ENCODE results near the gene LGALS9. TPM values are rescaled to one million over a fixed set of nuclear protein-coding genes. Genes with fewer than 3 reads are reported as not detected.

LGALS9 gene
- polyA plus RNA-seq, 1 of the 3 experiments (the other 2 are of a cell fraction): 0.21 TPM

DNA sequence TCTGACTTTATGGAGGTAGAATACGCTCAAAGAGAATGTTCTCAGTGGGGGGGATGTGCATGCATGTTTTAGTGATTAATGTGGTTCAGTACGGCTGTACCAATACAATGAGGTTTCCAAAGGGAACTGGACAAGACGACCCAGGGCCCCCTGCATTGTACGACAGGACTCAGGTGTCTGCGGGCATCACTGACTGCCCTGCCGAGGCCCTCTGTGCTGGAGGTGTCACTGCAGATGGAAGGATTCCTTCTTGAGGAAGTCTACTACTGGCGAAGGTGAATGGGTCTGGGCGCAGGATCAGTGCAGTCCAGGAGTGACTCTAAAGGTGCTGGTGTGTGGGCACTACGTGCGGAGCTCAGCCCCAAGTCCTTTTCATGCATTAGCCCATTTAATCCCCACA, 3.5 kb upstream of the LGALS9 start:
- Histone ChIP-seq H3K27me3 (ENCODE audit: insufficient read depth) (no peaks in the 10 kb centered on the region), H3K36me3 (replicated peaks in 1 of 2; ENCODE audit: control insufficient read depth in 1 of 2, insufficient read depth in 2 of 2, low read length in 1 of 2) (peaks cover 3 to 21% of the 10 kb centered on the region in 2 experiments), H3K27ac (ENCODE audit: low read depth in 2 of 2, low read length in 1 of 2) (no peak overlapping the region), H2AFZ (ENCODE audit: low read depth) (no peak overlapping the region), H3K9ac (no peak overlapping the region), H3K4me3 (ENCODE audit: low read depth in 2 of 2, low read length in 1 of 2) (no peak overlapping the region), H3K9me2 (no peaks in the 10 kb centered on the region), H4K20me1 (ENCODE audit: insufficient read depth) (no peaks in the 10 kb centered on the region), H3K9me3 (no peaks in the 10 kb centered on the region), H3K79me2 (ENCODE audit: insufficient read depth) (no peaks in the 10 kb centered on the region), H3K4me2 (no peak overlapping the region), H3F3A (replicated peaks; ENCODE audit: insufficient read depth) (no peaks in the 10 kb centered on the region), H3K4me1 (ENCODE audit: control insufficient read depth in 1 of 2, insufficient read depth in 2 of 2, low read depth in 1 of 2, low read length in 1 of 2) (no peaks in the 10 kb centered on the region)
- ChIA-PET CTCF (interaction anchor here (1.8 kb wide), 1 partner anchor 27 kb away, joined by 7 read pairs; no protein-coding TSS in a partner anchor), POLR2A (no interaction called here)
- 91% methylated on average over 10 of the region's 10 CpGs for WGBS (ENCODE audit: low lambda C conversion rate)
- TF ChIP-seq RFX5 (IDR thresholded peaks at IDR 0.05; ENCODE audit: low read length): no peak
- TF ChIP-seq RCOR1 (IDR thresholded peaks at IDR 0.05; ENCODE audit: low read length): no peak
- no peak for TF ChIP-seq NRF1 (IDR thresholded peaks at IDR 0.05; ENCODE audit: low read depth, low read length)
- TF ChIP-seq, protein P1, sequence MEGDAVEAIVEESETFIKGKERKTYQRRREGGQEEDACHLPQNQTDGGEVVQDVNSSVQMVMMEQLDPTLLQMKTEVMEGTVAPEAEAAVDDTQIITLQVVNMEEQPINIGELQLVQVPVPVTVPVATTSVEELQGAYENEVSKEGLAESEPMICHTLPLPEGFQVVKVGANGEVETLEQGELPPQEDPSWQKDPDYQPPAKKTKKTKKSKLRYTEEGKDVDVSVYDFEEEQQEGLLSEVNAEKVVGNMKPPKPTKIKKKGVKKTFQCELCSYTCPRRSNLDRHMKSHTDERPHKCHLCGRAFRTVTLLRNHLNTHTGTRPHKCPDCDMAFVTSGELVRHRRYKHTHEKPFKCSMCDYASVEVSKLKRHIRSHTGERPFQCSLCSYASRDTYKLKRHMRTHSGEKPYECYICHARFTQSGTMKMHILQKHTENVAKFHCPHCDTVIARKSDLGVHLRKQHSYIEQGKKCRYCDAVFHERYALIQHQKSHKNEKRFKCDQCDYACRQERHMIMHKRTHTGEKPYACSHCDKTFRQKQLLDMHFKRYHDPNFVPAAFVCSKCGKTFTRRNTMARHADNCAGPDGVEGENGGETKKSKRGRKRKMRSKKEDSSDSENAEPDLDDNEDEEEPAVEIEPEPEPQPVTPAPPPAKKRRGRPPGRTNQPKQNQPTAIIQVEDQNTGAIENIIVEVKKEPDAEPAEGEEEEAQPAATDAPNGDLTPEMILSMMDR (IDR thresholded peaks at IDR 0.05): no peak
- TF ChIP-seq, protein P2, sequence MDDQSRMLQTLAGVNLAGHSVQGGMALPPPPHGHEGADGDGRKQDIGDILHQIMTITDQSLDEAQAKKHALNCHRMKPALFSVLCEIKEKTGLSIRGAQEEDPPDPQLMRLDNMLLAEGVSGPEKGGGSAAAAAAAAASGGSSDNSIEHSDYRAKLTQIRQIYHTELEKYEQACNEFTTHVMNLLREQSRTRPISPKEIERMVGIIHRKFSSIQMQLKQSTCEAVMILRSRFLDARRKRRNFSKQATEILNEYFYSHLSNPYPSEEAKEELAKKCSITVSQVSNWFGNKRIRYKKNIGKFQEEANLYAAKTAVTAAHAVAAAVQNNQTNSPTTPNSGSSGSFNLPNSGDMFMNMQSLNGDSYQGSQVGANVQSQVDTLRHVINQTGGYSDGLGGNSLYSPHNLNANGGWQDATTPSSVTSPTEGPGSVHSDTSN (IDR thresholded peaks at IDR 0.05): no peak
- no peak for TF ChIP-seq CHD2 (IDR thresholded peaks at IDR 0.05; ENCODE audit: low read length, partially characterized antibody)
- TF ChIP-seq FOSL2 (IDR thresholded peaks at IDR 0.05; ENCODE audit: borderline replicate concordance, low read depth): no peak
- TF ChIP-seq TEAD4 (IDR thresholded peaks at IDR 0.05; ENCODE audit: borderline replicate concordance, insufficient read depth): no peak
- TF ChIP-seq TAF1 (IDR thresholded peaks at IDR 0.05; ENCODE audit: borderline replicate concordance, low read depth, low read length): no peak
- TF ChIP-seq GATA2 (CRISPR knock-in tag; IDR thresholded peaks at IDR 0.05): no peak
- TF ChIP-seq EZH2phosphoT487 (IDR thresholded peaks at IDR 0.05; ENCODE audit: borderline replicate concordance, low read depth): no peak
- TF ChIP-seq, protein P3, sequence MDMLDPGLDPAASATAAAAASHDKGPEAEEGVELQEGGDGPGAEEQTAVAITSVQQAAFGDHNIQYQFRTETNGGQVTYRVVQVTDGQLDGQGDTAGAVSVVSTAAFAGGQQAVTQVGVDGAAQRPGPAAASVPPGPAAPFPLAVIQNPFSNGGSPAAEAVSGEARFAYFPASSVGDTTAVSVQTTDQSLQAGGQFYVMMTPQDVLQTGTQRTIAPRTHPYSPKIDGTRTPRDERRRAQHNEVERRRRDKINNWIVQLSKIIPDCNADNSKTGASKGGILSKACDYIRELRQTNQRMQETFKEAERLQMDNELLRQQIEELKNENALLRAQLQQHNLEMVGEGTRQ (IDR thresholded peaks at IDR 0.05; ENCODE audit: borderline replicate concordance, low read depth, low read length): no peak
- TF ChIP-seq FOXJ3 (CRISPR knock-in tag; IDR thresholded peaks at IDR 0.05): no peak
- TF ChIP-seq FOXM1 (IDR thresholded peaks at IDR 0.05; ENCODE audit: low read depth): no peak
- TF ChIP-seq, protein P4, sequence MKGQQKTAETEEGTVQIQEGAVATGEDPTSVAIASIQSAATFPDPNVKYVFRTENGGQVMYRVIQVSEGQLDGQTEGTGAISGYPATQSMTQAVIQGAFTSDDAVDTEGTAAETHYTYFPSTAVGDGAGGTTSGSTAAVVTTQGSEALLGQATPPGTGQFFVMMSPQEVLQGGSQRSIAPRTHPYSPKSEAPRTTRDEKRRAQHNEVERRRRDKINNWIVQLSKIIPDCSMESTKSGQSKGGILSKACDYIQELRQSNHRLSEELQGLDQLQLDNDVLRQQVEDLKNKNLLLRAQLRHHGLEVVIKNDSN (IDR thresholded peaks at IDR 0.05; ENCODE audit: borderline replicate concordance, low read depth): no peak
- TF ChIP-seq, protein P5, sequence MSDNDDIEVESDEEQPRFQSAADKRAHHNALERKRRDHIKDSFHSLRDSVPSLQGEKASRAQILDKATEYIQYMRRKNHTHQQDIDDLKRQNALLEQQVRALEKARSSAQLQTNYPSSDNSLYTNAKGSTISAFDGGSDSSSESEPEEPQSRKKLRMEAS (IDR thresholded peaks at IDR 0.05; ENCODE audit: low read depth): no peak
- TF ChIP-seq RXRA (IDR thresholded peaks at IDR 0.05; ENCODE audit: borderline replicate concordance, low read depth): no peak
- no peak for DNase-seq
